IgD-negative memory B cell (primary cell): ENCODE results near the gene PNMA6A. TPM values are rescaled to one million over a fixed set of nuclear protein-coding genes. Genes with fewer than 3 reads are reported as not detected.
"Not testable (repeated sequence)": the region's sequence is repeated elsewhere in the genome, so short reads cannot be mapped to it uniquely, and the experiment has no call there.

Source experiments
- H3K27ac Mint-ChIP-seq, 3 donors: one replicate each; pipeline ENCODE4 v1.8.0; 2020 to 2022; ENCODE audit warnings: mild to moderate bottlenecking in 3 of 3, mixed read lengths in 3 of 3, moderate library complexity in 1 of 3
- H3K27me3 Mint-ChIP-seq: one replicate; pipeline ENCODE4 v1.8.0; 2021; ENCODE audit warnings: mixed read lengths
- H3K36me3 Mint-ChIP-seq: one replicate; pipeline ENCODE4 v1.8.0; 2020; ENCODE audit warnings: mild to moderate bottlenecking, mixed read lengths
- H3K4me1 Mint-ChIP-seq, 3 donors: one replicate each; pipeline ENCODE4 v1.8.0; 2020 to 2022; ENCODE audit warnings: mixed read lengths in 3 of 3, mild to moderate bottlenecking in 1 of 3
- H3K4me3 Mint-ChIP-seq, 4 donors: one replicate each; pipeline ENCODE4 v1.8.0; 2020 to 2022; ENCODE audit warnings: mild to moderate bottlenecking in 4 of 4, mixed read lengths in 4 of 4, moderate library complexity in 3 of 4
- H3K9me3 Mint-ChIP-seq, 3 donors: one replicate each; pipeline ENCODE4 v1.8.0; 2020 to 2021; ENCODE audit warnings: mixed read lengths in 3 of 3, mild to moderate bottlenecking in 1 of 3
- polyA plus RNA-seq: library from polyadenylated mRNA; unstranded; fragments of 300-500 nt; fragmentation: Illumina TruSeq; gene quantifications from one replicate; pipeline ENCODE4 v1.2.3, GENCODE V29; 2021

PNMA6A gene
- polyA plus RNA-seq, 1 donor from 2014 or later, result 0.14 TPM

- no peaks in the 10 kb centered on the region for H3K27me3 Mint-ChIP-seq
- no peaks in the 10 kb centered on the region for H3K36me3 Mint-ChIP-seq
- H3K9me3 Mint-ChIP-seq, result no peaks in the 10 kb centered on the region
- H3K4me1 Mint-ChIP-seq, result peaks cover 0 to 3% (median 0%) of the 10 kb centered on the region in 3 donors
- no peak overlapping the region for H3K27ac Mint-ChIP-seq
- H3K4me3 Mint-ChIP-seq, result no peak overlapping the region
Measured at GRCh38 chrX:153063315-153063714, 8.9 kb upstream of the PNMA6A start.

GRCh38 chrX:153064061-153064460 lies 8.2 kb upstream of the PNMA6A start:
- no peaks in the 10 kb centered on the region for H3K36me3 Mint-ChIP-seq
- H3K9me3 Mint-ChIP-seq, result no peaks in the 10 kb centered on the region
- no peak overlapping the region for H3K27ac Mint-ChIP-seq
- H3K27me3 Mint-ChIP-seq, result no peaks in the 10 kb centered on the region
- H3K4me3 Mint-ChIP-seq, result no peak overlapping the region
- peaks cover 0 to 3% (median 0%) of the 10 kb centered on the region in 3 donors for H3K4me1 Mint-ChIP-seq

GRCh38 chrX:153065389-153065788 lies 6.9 kb upstream of the PNMA6A start:
- H3K4me1 Mint-ChIP-seq, result peaks cover 0 to 3% (median 0%) of the 10 kb centered on the region in 3 donors

GRCh38 chrX:153066402-153066801 lies 5.9 kb upstream of the PNMA6A start:
- H3K27me3 Mint-ChIP-seq, H3K9me3 Mint-ChIP-seq, H3K4me3 Mint-ChIP-seq, H3K4me1 Mint-ChIP-seq, H3K27ac Mint-ChIP-seq, H3K36me3 Mint-ChIP-seq: not testable (repeated sequence)

More at GRCh38 chrX:153065389-153065788, 6.9 kb upstream of the PNMA6A start:
- no peak overlapping the region for H3K4me3 Mint-ChIP-seq
- H3K9me3 Mint-ChIP-seq, result no peaks in the 10 kb centered on the region
- H3K27me3 Mint-ChIP-seq, result no peaks in the 10 kb centered on the region
- no peaks in the 10 kb centered on the region for H3K36me3 Mint-ChIP-seq
- H3K27ac Mint-ChIP-seq, result no peak overlapping the region

GRCh38 chrX:153073331-153073730 lies 1.1 kb downstream of the PNMA6A start:
- not testable (repeated sequence) for H3K9me3 Mint-ChIP-seq, H3K36me3 Mint-ChIP-seq, H3K27me3 Mint-ChIP-seq, H3K27ac Mint-ChIP-seq, H3K4me1 Mint-ChIP-seq, H3K4me3 Mint-ChIP-seq

- Mint-ChIP-seq H3K4me3 (peak overlapping the region in 1 of 4 donors; percentile 23), H3K9me3 (no peaks in the 10 kb centered on the region), H3K27ac (no peak overlapping the region), H3K4me1 (no peaks in the 10 kb centered on the region), H3K36me3 (no peaks in the 10 kb centered on the region), H3K27me3 (no peaks in the 10 kb centered on the region)
Measured at GRCh38 chrX:153074262-153074899, 2.1 kb downstream of the PNMA6A start.

- Mint-ChIP-seq H3K4me1 (no peaks in the 10 kb centered on the region), H3K27ac (no peak overlapping the region), H3K27me3 (no peaks in the 10 kb centered on the region), H3K4me3 (peak overlapping the region in 1 of 4 donors; percentile 23), H3K9me3 (no peaks in the 10 kb centered on the region), H3K36me3 (no peaks in the 10 kb centered on the region)
Measured at GRCh38 chrX:153074935-153075334, 2.7 kb downstream of the PNMA6A start.

- Mint-ChIP-seq H3K4me1 (no peaks in the 10 kb centered on the region), H3K27ac (no peak overlapping the region), H3K27me3 (no peaks in the 10 kb centered on the region), H3K4me3 (no peak overlapping the region), H3K9me3 (no peaks in the 10 kb centered on the region), H3K36me3 (no peaks in the 10 kb centered on the region)
Measured at GRCh38 chrX:153075366-153075765, 3.1 kb downstream of the PNMA6A start.

- H3K27me3 Mint-ChIP-seq, H3K27ac Mint-ChIP-seq, H3K4me1 Mint-ChIP-seq, H3K4me3 Mint-ChIP-seq, H3K9me3 Mint-ChIP-seq, H3K36me3 Mint-ChIP-seq: not testable (repeated sequence)
Measured at GRCh38 chrX:153077437-153078135, 5.3 kb downstream of the PNMA6A start.

- not testable (repeated sequence) for H3K36me3 Mint-ChIP-seq, H3K4me3 Mint-ChIP-seq, H3K9me3 Mint-ChIP-seq, H3K4me1 Mint-ChIP-seq, H3K27me3 Mint-ChIP-seq, H3K27ac Mint-ChIP-seq
Measured at GRCh38 chrX:153083238-153083923, 11.1 kb downstream of the PNMA6A start.

GRCh38 chrX:153102418-153102817 lies 30.2 kb downstream of the PNMA6A start:
- Mint-ChIP-seq H3K4me1 (peaks cover 2 to 5% (median 5%) of the 10 kb centered on the region in 3 donors), H3K4me3 (no peak overlapping the region), H3K36me3 (no peaks in the 10 kb centered on the region), H3K27ac (no peak overlapping the region), H3K27me3 (peaks cover 2% of the 10 kb centered on the region), H3K9me3 (peaks cover 4 to 31% (median 11%) of the 10 kb centered on the region in 3 donors)

GRCh38 chrX:153104959-153105358 lies 32.7 kb downstream of the PNMA6A start:
- not testable (repeated sequence) for H3K27me3 Mint-ChIP-seq

GRCh38 chrX:153106092-153106801 lies 34.0 kb downstream of the PNMA6A start:
- peak overlapping the region in 1 of 3 donors; percentile 12 for H3K27ac Mint-ChIP-seq
- H3K4me3 Mint-ChIP-seq, result peak overlapping the region in 2 of 4 donors; percentile 67 to 71
- H3K4me1 Mint-ChIP-seq, H3K27me3 Mint-ChIP-seq, H3K36me3 Mint-ChIP-seq: not testable (repeated sequence)
- peaks cover 2 to 22% (median 8%) of the 10 kb centered on the region in 3 donors for H3K9me3 Mint-ChIP-seq

More at GRCh38 chrX:153104959-153105358, 32.7 kb downstream of the PNMA6A start:
- H3K27ac Mint-ChIP-seq, H3K36me3 Mint-ChIP-seq, H3K4me3 Mint-ChIP-seq, H3K4me1 Mint-ChIP-seq: not testable (repeated sequence)
- peaks cover 4 to 31% (median 11%) of the 10 kb centered on the region in 3 donors for H3K9me3 Mint-ChIP-seq

GRCh38 chrX:153110735-153111134 lies 38.5 kb downstream of the PNMA6A start:
- not testable (repeated sequence) for H3K36me3 Mint-ChIP-seq, H3K9me3 Mint-ChIP-seq, H3K4me1 Mint-ChIP-seq, H3K27ac Mint-ChIP-seq, H3K27me3 Mint-ChIP-seq, H3K4me3 Mint-ChIP-seq

- not testable (repeated sequence) for H3K9me3 Mint-ChIP-seq, H3K4me1 Mint-ChIP-seq, H3K36me3 Mint-ChIP-seq, H3K27ac Mint-ChIP-seq, H3K4me3 Mint-ChIP-seq, H3K27me3 Mint-ChIP-seq
Measured at GRCh38 chrX:153113851-153114250, 41.6 kb downstream of the PNMA6A start.
